CD4-positive, alpha-beta T cell treated with Interferon gamma for 1 hour (primary cell): ENCODE data around the gene TSPEAR.
"Not testable (repeated sequence)": the region's sequence is repeated elsewhere in the genome, so short reads cannot be mapped to it uniquely, and the experiment has no call there.

Experiments
- DNase-seq: peaks from one replicate; pipeline ENCODE4 v3.0.0-alpha.2; 2020

Gene TSPEAR

DNA sequence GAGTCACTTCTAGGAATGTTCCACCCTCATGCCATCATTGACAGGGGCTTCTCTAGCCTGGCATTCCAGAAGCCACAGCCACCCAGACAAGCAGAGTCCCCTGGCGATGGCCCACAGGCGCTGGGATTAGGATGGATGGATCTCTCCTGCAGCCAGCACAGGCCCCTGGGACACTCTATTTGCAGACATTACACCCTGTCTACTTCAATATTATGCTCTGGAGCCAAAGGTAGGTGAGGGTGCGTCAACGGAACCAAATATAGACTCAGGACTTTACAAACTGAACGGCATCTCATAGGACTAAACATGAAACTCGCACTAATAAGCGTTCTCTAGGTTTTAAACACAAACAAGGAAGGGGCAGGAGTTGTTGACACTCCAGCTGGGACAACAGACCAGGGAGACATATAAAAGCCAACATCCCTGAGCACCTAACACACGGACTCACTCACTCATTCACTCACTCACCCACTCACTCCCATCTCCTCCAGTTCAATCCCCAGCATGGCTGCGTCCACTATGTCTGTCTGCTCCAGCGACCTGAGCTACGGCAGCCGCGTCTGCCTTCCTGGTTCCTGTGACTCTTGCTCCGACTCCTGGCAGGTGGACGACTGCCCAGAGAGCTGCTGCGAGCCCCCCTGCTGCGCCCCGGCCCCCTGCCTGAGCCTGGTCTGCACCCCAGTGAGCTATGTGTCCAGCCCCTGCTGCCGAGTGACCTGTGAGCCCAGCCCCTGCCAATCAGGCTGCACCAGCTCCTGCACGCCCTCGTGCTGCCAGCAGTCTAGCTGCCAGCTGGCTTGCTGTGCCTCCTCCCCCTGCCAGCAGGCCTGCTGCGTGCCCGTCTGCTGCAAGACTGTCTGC lies 111.0 kb downstream of the TSPEAR start, which contains the start of gene KRTAP10-7:
TSS of gene KRTAP10-7 (plus strand) at position 480 of the 861 bp plus-strand sequence. CDS start at position 505, 25 bp downstream.
- not testable (repeated sequence) for DNase-seq

DNA sequence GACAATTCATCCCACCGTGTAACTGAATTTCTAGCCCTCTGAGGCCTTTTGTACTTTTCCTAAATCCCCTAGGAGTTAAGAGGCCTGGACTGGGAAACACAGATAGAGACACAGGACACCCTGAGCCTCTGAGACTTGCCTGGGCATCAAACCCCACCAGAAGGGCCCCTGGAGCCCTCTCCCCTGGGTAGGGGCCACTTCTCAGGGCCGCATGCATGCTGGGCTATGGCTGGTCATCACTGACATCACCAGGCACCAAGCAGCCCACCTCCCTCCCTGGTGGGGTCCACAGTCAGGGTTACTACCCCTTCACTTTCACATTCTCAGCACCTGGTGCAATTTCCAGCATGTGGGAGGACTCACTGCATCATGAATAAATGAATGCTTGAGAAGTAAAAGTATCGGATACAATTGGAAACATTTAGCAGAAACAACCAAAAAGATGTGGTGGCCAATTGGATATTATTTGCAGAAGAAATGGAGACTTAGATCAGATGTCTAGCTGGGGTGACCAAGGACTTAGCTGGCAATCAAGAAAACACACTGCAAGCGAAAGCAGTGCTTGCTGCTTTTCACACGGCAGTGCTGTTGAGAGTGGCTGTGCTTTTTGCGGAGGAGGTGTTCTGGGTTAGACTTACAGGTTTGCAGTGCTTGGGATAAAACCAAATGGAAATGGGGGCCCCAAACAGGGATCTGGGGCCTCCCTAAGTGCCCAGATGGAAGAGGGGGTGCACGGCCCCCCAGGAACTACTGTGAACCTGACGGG lies 111.9 kb downstream of the TSPEAR start:
- no peak for DNase-seq

DNA sequence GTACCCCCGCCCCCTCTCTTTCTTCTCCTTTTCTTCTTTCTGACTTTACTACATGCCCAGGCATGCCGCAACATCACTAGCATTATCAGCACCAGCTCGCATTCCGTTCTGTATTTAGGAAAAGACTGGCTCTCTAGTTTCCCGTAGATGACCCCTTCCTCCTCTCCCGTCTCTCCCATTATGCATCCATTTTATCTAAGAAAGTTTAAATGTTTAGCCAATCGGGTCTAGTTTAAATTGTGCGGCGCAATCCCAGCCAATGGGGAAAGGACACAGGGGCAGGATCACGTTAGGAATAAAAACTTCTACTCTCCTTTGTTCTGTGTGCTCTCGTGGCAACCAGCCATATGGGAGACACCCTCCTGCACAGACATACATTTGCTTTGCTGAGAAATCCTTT lies 113.3 kb downstream of the TSPEAR start:
- no peak for DNase-seq

DNA sequence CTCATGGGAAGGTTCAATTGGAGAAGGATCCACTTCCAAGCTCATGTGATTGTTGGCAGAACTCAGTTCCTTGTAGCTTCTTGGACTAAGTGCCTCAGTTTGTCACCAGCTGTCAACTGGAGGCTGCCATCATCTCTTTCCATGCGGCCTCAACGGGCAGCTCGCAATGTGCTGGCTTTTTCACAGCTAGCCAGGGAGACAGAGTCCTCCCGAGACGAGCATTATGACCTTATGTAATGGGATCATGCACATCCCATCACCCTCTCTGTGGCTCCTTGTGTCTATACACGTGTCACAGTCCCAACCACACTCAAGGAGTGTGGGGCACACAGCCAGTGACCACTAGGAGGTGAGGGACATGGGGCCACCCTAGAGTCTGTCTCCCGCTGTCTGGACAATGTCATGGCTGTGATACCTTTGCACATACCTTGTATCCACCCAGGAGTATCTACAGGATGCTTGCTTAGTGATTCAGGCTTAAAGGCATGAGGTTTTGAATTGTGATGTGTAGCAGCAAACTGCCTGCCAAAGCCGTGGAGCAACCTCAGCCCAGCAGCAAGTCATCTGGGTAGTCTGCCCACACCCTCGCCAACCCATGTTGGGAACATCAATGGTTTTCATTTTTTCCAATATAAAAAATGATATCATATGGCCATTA lies 115.2 kb downstream of the TSPEAR start:
- DNase-seq: no peak

DNA sequence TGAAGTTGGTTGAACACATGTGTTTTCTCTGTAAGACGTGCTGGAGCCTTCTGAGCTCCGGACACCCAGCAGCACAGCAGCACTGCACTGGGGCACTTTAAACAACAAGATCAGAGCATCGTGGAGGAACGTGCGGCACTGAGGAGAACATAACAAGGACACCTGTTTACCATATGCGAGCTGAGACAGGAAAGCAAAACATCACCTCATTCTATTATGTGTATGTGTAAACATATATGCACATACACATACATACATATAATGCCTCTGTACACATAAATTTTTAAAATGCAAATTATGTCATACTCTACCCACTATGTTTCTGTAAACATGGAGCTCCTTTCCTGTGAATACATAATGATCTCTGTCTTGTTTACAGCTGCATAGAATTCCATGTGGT lies 115.8 kb downstream of the TSPEAR start:
- no peak for DNase-seq

DNA sequence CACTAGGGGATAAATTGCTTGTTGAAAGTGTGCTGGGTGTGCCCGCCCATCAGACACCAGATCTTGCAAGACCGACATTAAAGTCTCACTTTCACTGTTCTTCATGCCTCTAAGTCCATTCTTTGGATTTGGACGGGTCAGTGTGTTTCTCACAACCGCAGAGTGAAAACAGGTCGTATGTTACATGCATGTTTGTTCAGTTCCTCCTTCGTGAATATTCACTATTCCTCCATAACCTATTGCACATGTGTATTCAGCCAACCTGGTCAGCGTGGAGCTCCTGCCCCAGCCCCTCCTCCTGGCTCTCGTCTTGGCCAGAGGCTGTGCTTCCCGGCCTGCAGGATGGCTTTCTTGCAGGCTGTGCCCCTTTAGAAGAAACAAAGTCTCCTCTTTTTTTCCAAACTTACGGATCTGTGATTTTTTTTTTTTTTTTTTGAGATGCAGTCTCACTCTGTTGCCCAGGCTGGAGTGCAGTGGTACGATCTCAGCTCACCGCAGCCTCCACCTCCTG lies 116.9 kb downstream of the TSPEAR start:
- DNase-seq: no peak

DNA sequence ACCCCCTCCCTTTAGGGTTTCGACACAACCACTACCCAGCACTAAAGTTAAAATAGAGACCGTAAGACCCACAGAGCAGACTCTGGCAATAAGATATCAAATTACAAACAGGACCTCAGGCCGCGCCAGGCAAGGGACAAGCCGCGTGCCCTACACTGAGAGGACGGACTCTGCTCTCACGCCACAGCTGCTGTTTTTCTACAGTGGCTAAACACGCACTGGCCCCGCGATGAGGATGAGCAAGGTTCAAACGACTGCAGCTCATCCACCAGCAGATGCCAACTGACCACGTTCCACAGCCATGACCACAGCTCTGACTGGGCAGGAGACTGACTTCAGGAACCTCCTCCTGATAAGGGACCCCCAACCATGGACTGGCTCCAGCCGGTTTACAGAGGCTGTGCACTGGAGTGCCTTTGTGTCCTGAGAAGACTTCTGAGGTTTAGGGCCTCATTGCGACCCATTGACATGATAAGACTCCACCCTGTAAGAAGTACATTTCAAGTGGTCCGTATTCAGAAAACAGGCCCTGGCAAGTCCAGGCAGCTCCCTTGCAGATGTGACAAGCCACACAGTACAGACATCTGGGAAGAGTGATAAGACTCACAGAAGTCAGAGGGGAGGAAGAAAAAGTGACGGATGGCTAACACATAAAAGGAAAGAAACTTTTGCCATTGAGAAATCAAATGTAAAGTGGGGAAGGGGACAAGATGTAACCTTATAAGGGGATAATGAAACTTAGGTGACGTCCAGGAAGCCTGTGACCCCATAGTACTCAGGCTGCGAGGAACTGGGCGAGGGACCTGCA lies 117.6 kb downstream of the TSPEAR start:
- no peak for DNase-seq

DNA sequence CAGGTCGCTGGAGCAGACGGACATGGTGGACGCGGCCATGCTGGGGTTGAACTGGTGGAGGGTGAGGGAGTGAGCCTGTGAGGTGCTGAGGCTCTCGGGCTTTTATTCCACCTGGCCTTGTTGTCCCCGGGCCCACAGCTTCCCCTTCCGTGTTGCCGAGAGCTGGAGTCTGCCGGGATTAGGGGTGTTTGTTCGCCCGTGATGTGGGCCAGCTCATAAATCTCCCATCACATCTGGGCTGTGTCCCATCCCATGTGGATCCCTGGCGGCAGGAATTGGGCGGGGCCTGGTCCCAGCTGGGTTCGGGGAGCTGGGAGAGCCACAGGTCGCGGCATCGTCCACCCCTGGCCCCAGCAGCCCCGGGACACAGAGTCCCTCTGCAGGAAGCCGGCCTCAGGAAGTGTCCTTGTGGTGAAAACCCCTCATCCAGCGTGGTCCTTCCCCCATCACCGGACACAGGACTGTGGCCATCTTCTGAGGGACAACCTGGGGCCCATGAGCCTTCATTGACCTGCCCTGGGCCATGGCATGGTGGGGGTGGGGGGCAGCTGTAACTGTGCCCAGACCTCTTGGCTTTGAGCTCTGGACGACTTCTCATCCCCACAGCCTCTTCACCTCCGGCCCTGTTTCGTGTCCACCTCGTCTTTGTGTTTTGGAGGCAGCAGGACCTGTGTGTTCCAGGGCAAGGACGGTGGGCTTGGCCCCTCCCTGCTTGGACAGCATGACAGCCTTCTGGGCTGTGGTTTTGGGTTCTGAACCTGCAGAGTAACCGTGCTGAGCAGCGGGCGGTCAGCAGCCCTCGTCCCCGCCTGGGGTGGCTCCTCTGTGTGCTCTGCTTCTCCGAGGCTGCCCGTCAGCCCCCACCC lies 118.7 kb downstream of the TSPEAR start, which contains the start of gene KRTAP10-6:
TSS of gene KRTAP10-6 (minus strand) at position 60 of the 866 bp plus-strand sequence. CDS start at position 39, 21 bp downstream.
- DNase-seq: no peak

DNA sequence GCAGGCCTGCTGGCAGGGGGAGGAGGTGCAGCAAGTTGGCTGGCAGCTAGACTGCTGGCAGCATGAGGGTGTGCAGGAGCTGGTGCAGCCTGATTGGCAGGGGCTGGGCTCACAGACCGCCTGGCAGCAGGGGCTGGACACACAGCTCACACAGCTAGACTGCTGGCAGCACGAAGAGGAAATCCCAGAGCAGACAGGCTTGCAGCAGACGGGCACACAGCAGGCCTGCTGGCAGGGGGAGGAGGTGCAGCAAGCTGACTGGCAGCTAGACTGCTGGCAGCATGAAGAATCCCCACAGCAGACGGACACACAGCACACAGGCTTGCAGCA lies 119.6 kb downstream of the TSPEAR start:
- DNase-seq: not testable (repeated sequence)

DNA sequence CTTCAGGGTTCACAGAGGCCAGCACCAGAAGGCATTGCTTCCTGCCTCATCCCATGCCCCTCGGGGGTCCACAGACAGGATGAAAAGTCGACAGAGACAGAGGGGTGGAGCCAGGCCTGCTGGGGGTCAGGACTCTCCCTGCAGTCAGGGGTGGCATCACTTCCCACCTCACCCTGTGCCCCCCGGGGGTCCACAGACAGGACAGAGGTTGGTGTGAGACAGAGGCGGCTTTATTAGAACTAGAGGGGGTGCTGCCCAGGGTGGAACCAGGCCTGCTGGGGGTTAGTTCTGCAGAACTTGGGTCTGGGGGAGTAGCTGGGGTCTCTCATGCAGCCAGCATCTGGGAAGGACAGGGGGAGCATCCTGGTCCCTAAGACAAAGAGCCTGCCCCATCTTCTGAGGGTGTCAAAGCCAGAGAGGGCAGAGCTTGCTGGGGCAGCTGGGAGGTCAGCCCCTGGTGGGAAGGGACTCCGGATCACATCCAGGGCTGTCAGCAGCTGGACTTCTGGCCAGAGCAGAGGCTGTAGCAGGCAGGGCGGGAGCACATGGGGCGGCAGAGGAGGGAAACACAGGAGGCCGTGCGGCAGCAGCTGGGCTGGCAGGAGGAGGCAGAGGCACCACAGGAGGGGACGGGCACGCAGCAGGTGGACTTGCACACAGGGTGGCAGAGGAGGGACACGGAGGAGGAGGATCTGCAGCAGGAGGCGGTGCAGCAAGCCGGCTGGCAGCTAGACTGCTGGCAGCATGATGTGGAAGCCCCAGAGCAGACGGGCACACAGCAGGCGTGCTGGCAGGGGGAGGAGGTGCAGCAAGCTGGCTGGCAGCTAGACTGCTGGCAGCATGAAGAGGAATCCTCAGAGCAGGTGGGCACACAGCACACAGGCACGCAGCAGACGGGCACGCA lies 120.2 kb downstream of the TSPEAR start:
- not testable (repeated sequence) for DNase-seq

DNA sequence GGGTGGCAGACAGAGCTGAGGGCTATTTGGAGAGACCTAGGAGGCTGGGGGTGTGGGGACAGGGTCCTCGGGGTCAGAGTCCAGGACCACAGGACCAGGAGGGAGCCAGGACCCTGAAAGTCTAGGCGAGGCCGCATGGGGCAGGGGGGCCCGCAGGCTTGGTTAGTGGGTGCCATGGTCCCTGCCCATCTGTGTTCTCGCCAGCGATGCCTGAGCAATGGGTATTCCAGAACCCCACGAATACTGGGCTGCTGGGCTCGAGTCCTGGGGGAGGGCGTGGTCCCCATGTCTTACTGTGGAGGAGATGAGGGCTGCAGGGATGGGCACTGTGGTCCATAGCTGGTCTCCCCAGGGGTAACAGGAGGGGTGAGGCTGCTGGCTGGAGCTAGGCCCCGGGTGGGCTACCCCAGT lies 121.1 kb downstream of the TSPEAR start:
- no peak for DNase-seq

DNA sequence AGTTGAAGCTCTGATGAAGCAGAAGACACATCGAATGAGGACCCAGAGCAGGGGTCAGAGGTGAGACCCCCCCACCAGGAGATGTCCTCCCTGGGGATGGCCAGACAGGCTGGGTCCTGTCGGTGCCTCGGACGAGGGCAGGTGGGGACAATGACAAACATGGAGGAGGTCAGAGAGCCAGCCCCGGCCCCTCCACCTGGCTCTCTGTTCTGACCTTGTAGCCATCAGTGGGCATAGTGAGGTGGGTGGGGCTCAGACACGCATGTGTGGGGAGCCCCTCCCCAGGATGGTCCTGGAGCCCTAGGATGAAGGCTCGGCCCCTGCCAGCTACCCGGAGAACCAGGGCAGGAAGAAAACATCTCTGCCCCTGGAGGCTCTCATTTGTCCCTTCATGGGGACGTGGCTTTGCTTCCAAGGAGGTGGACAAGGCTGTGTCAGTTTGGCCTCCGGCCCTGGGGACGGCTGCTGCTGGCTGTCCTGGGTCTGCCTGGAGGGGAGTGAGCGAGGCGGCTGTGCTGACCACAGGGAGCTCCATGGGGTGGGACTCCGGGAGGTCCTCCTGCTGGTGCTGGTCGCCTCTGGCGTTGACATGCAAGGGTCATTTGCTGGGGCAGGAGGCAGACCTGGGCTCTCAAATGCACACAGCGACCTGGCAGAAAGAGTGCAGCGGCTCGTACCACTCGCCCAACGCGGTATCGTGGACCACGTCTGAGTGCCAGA lies 121.6 kb downstream of the TSPEAR start:
- DNase-seq: no peak

DNA sequence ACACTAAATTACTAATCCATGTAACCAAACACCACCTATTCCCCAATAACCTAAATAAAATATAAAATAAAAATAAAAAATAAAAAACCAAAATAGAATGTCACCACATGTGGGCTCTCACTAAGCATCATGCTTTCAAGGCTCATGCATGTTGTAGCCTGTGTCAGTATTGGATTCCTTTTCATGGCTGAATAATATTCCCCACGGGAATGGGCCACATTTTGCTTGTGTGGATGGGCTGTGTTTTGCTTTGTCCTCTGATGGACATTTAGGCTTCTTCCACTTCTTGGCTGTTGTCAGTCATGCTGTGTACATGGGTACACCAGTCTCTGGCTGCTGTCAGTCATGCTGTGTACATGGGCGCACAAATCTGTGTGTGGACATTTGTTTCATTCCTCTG lies 122.3 kb downstream of the TSPEAR start:
- no peak for DNase-seq

DNA sequence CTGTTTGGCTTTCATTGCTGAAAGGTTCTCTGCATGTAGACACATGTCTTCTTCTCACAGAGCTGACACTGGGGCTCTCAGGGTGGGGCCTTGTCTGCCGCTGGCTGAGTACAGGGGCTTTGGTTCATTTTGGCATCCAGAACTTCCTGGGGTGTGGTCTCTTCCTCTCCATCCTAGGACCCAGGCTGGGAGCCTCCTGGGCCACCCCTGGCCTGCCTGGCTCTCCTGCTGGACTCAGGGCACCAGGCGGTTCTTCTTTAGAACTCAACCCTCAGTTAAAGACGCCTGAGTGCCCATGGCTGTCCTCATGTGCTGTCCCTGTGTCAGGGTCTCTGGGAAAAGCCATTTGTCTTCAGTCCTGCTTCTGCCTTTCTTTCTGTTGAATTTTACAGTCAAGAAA lies 125.5 kb downstream of the TSPEAR start:
- no peak for DNase-seq

DNA sequence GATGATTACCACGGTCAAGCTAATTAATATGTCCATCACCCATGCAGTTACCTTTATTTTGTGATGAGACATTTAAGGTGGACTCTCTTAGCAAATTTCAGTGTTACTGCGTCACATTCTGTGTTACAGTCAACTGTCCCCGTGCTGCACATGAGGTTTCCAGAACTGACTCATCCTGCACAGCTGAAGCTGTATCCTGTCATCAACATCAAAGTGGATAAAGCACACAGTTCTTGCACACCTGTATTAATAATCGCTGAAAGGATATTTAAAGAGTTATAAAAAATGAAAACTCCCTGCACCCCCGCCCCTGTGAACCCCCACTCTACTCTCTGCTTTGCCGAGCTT lies 127.6 kb downstream of the TSPEAR start:
- DNase-seq: no peak

DNA sequence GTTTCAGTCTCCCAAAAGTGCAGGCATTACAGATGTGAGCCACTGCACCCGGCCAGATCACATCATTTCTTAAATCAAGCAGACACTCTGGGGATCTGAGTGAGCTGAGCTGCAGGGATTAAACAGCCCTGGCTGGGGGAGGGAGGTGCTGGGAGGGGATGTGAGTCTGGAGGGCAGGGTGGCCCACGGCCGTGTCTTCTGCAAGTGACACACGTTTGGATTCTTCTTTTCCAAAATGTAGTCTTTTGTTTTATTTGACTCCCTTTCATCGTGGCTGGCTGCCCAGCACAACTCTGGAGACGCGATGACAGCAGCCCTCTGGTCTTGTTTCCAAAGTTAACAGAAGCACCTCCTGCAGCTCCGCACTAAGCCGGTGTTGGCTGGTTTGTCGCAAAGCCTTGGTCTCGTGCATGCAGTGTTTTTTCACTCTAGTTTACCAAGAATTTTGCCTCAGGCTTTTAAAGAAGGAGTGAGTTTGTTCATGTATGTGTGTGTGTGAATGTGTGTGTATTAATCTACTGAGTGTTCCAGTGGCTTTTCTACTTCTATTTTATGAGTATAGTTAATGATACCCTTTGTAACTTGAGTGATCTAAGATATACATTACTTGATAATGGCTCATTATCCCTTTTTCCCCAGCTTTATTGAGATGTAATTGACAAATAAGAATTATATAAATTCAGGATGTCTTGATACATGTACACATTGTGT lies 128.1 kb downstream of the TSPEAR start:
- DNase-seq: no peak

DNA sequence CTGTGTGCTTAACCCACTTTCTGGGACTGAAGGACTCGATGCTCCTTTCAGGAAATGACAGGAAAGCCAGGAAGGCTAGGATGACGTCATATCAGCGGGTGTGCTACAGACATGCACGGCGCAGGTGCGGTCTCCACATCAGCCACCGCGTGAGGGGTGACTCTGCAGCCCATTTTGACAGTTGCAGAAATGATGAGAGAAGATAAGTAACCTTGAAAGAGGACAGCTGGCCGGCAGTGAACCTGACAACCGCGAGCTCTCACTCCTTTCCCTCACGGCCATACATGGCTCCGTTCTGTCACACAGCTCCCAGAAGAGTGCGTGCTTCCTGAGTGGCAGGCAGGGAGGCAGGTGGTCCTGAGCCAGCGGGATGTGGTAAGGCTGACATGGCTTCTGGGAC lies 129.3 kb downstream of the TSPEAR start:
- no peak for DNase-seq

DNA sequence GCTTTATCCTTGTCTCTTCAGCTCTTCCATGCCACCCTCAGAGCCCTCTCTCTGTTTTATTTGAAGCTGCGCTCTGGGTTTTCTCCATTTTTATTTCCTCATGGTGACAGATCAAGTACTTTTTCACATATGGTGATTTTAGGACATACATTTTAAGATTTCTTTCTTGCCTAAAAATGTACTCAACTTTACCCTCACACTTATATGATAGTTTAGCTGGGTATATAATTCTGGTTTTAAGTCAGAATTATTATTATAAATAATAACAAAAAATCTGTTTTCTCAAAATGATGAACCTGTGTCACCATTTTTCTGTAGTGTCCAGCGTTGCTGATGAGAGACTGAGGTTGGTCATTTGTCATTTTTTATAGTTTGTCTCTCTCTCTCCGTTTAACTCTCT lies 130.2 kb downstream of the TSPEAR start:
- no peak for DNase-seq

DNA sequence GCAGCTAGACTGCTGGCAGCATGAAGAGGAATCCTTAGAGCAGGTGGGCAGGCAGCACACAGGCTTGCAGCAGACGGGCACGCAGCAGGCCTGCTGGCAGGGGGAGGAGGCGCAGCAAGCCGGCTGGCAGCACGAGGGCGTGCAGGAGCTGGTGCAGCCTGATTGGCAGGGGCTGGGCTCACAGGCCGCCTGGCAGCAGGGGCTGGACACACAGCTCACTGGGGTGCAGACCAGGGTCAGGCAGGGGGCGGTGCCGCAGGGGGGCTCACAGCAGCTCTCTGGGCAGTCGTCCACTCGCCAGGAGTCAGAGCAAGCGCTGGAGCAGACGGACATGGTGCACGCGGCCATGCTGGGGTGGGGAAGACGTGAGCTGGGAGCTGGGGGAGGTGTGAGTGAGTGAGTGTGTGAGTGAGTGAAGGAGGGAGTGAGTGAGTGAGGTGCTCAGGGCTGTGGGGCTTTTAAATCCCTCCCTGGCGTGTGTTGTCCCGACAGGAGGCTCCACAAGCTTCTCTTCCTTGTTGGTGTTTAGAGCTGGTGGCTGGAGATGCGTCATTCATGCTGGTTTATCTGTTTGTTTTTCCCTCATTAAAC lies 131.0 kb downstream of the TSPEAR start, which contains the start of gene KRTAP10-5:
TSS of gene KRTAP10-5 (minus strand) at position 374 of the 591 bp plus-strand sequence. CDS start at position 348, 26 bp downstream.
- not testable (repeated sequence) for DNase-seq
